Activated T-helper 2 cell treated with anti-CD3 and anti-CD28 coated beads, Interferon-gamma antibody, Interleukin-2, Interleukin-4, amounts not matched to agents 10 μg/mL and 5 μg/mL and 100 μg/mL, durations not matched to agents 14 hours and 24 hours and 36 hours (primary cell): ENCODE results near the gene OAF. TPM values are rescaled to one million over a fixed set of nuclear protein-coding genes. Genes with fewer than 3 reads are reported as not detected.
"Not testable (repeated sequence)": the region's sequence is repeated elsewhere in the genome, so short reads cannot be mapped to it uniquely, and the experiment has no call there.

Experiments used
- DNase-seq: peaks from one replicate; pipeline ENCODE4 v3.0.0; 2021; ENCODE audit warnings: low spot score
- H3K27ac Mint-ChIP-seq: one replicate; pipeline ENCODE4 v1.8.0; 2021; ENCODE audit warnings: mixed read lengths
- H3K27me3 Mint-ChIP-seq: one replicate; pipeline ENCODE4 v1.8.0; 2021; ENCODE audit warnings: low read depth, mixed read lengths
- H3K36me3 Mint-ChIP-seq: one replicate; pipeline ENCODE4 v1.8.0; 2021; ENCODE audit warnings: low read depth, mixed read lengths
- H3K4me1 Mint-ChIP-seq: one replicate; pipeline ENCODE4 v1.8.0; 2021; ENCODE audit warnings: low read depth, mixed read lengths
- H3K4me3 Mint-ChIP-seq: one replicate; pipeline ENCODE4 v1.8.0; 2021; ENCODE audit warnings: low read depth, mild to moderate bottlenecking, moderate library complexity, mixed read lengths
- H3K9me3 Mint-ChIP-seq: one replicate; pipeline ENCODE4 v1.8.0; 2021; ENCODE audit warnings: mixed read lengths
- intact Hi-C: fragments of 100-400 bp; cut with micrococcal nuclease; formaldehyde crosslinking; loops from one replicate; pipeline ENCODE4 v1.15.1; 2023
- total RNA-seq: library from RNA; stranded (reverse); gene quantifications from 2 replicates; pipeline ENCODE4 v1.2.3, GENCODE V29; 2022

Gene OAF
- total RNA-seq, 1 donor from 2014 or later: 2.9 TPM

GRCh38 chr11:120270386-120270785 is 59.6 kb downstream of the OAF start:
- Mint-ChIP-seq H3K27ac (no peak overlapping the region), H3K9me3 (no peaks in the 10 kb centered on the region), H3K4me3 (no peak overlapping the region), H3K36me3 (no peaks in the 10 kb centered on the region), H3K4me1 (no peaks in the 10 kb centered on the region), H3K27me3 (peaks cover 43% of the 10 kb centered on the region)
- no peak for DNase-seq
- intact Hi-C loops: no loop called here

- Mint-ChIP-seq H3K9me3 (no peaks in the 10 kb centered on the region), H3K27ac (no peak overlapping the region), H3K27me3 (peaks cover 30% of the 10 kb centered on the region), H3K4me1 (no peaks in the 10 kb centered on the region), H3K36me3 (no peaks in the 10 kb centered on the region), H3K4me3 (no peak overlapping the region)
- intact Hi-C loops: no loop called here
- no peak for DNase-seq
These were observed 60.8 kb downstream of the OAF start for GRCh38 chr11:120271672-120272071.

- Mint-ChIP-seq H3K4me1 (no peaks in the 10 kb centered on the region), H3K36me3 (no peaks in the 10 kb centered on the region), H3K9me3 (no peaks in the 10 kb centered on the region), H3K27ac (no peak overlapping the region), H3K27me3 (peaks cover 27% of the 10 kb centered on the region), H3K4me3 (no peak overlapping the region)
- intact Hi-C loops: no loop called here
- no peak for DNase-seq
These were observed 61.5 kb downstream of the OAF start for GRCh38 chr11:120272303-120272702.

- Mint-ChIP-seq H3K4me1 (no peaks in the 10 kb centered on the region), H3K27me3 (peaks cover 24% of the 10 kb centered on the region), H3K4me3 (no peak overlapping the region), H3K27ac (no peak overlapping the region), H3K9me3 (no peaks in the 10 kb centered on the region), H3K36me3 (no peaks in the 10 kb centered on the region)
- intact Hi-C loops: no loop called here
- no peak for DNase-seq
These were observed 62.6 kb downstream of the OAF start for GRCh38 chr11:120273432-120273831.

GRCh38 chr11:120273956-120274355 is 63.1 kb downstream of the OAF start:
- H3K27me3 Mint-ChIP-seq: peaks cover 24% of the 10 kb centered on the region
- H3K27ac Mint-ChIP-seq, H3K9me3 Mint-ChIP-seq, DNase-seq, H3K4me3 Mint-ChIP-seq, H3K4me1 Mint-ChIP-seq, H3K36me3 Mint-ChIP-seq, intact Hi-C loops: not testable (repeated sequence)

GRCh38 chr11:120279502-120279901 is 68.7 kb downstream of the OAF start:
- Mint-ChIP-seq H3K4me3 (no peak overlapping the region), H3K27me3 (peaks cover 20% of the 10 kb centered on the region)

More at GRCh38 chr11:120279502-120279901, 68.7 kb downstream of the OAF start:
- Mint-ChIP-seq H3K27ac (no peak overlapping the region), H3K9me3 (no peaks in the 10 kb centered on the region), H3K4me1 (no peaks in the 10 kb centered on the region), H3K36me3 (no peaks in the 10 kb centered on the region)
- intact Hi-C loops: no loop called here
- no peak for DNase-seq

Other genes with a start within 250 kb of the OAF start
- gene TRIM29, start 72.9 kb upstream of the OAF start, total RNA-seq: not detected in 2 replicates
- gene POU2F3, start 29.1 kb downstream of the OAF start, total RNA-seq: not detected in 2 replicates
- gene TLCD5, start 114.3 kb downstream of the OAF start, total RNA-seq: 0.41 and 0.46 TPM in 2 replicates
- gene ARHGEF12, start 125.4 kb downstream of the OAF start, total RNA-seq: 17.4 and 17.7 TPM in 2 replicates